ENCODE results near the gene SPTB.

Gene SPTB

DNA sequence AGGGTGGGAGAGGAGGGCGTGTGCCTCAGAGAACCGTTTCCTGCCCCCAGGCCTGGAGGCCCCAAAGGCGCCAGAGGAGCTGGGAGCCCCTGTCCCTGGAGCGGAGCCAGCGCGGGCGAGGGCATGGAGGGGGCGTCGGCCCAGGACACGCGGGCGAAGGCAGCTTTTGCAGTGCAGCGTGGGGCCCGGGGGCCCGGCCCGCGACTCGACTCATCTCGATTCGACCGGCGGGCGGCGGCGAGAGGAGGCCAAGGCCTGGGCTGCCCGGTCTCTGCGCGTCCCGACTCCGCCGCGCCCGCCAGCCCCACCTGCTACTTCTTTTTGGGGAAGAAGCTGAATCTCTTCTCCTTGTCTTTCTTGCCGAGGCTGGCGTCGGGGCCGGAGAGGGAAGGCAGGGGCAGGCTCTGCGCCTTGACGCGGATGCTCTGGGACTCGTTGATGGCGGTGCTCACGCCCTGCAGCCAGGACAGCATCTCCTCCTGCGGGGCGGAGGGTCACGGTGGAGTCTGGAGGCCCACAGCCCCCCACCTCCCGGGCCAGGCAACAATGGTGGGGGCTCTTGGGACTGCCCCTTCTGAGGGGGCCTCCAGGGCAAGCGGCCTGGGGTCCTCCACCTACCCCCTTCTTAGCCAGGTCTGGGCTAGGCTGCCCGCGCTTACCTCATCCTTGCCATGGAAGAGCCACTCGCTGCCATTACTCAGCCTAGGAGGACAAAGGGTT lies 130.6 kb downstream of the SPTB start:
- no peak for DNase-seq (ENCODE audit: low spot score)

DNA sequence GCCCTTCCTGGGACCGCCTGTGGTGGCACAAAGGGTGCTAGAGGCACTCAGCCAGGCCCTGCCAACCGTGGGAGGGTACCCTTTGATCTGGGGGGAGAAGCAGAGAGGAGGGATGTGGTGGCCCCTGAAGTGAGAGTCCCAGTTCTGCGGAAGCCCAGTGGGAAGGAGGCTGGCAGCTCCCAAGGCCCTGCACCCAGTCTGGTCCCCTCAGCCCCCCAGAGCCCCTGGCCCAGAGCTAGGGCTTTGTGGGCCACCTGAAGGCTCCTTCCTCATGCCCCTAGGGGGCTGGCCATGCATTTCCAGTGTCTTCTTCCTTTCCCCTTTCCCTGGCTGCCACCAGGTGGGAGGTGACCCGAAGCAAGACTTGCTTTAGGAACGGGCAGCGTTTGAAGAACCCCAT lies 131.2 kb downstream of the SPTB start:
- no peak for DNase-seq (ENCODE audit: low spot score)

DNA sequence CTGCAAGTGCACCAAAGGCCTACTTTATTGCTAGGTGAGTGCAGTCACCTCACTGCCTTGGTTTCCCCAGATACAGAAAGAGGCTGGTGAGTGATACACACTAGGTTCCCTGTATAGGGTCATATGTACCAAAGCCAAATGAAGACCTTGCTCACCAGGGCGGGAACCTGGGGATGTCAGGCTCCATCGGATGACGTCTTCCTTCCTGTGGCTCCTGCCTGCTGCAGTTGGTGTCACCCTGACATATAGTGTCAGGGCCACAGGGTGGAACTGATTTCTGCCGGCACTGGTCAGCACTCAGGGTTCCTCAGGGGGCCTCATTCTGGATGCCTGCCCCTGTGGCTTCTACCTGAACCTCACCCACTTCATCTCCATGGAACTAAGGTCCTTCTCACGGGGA lies 132.4 kb downstream of the SPTB start:
- no peak for DNase-seq (ENCODE audit: low spot score)

DNA sequence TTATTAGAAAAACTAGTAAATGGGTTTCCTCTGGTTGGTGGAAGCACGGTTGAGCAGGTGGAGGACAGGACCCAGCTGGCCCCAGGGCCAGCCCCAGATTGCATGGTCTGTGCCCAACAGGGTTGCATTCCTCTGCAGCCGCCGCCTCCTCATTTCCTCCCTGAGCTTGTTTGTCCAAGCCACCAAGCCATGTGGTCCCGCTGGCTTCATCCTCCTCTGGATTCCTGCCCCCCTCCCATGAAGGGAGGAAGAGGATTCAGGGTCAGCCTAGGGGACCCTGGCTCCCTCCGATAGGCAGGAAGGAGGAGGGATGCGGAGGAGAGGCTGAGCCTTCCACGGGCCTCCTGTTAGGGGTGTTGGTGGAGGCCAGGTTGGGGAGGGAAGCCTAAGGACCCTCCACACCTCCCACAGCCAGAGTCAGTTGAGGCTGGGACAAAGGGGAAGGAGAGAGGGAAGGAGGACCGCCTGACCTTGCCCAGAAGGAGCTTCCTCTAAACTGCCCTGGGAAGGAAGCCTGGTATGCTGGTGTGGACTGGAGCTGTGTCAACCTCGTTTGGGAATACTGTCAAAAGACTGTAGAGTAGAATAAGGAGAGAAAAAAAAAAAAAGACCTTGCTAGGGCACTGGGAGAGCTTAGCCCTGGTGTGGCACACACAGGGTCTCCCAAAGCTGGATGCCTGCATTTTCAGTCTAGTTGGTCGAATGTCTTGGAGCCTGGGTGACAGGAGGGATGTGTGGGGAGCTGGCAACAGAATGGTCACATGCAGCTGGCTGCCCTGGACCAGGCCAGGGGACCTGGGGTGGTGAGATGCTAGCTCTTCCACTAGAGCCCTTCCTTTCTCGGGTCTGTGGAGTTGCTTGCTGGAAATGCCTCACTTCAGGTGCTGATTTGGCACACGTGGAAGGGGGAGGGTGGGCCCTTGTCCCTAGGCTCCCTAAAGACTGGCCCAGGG lies 133.1 kb downstream of the SPTB start:
- DNase-seq (ENCODE audit: low spot score) = peak; percentile 39

DNA sequence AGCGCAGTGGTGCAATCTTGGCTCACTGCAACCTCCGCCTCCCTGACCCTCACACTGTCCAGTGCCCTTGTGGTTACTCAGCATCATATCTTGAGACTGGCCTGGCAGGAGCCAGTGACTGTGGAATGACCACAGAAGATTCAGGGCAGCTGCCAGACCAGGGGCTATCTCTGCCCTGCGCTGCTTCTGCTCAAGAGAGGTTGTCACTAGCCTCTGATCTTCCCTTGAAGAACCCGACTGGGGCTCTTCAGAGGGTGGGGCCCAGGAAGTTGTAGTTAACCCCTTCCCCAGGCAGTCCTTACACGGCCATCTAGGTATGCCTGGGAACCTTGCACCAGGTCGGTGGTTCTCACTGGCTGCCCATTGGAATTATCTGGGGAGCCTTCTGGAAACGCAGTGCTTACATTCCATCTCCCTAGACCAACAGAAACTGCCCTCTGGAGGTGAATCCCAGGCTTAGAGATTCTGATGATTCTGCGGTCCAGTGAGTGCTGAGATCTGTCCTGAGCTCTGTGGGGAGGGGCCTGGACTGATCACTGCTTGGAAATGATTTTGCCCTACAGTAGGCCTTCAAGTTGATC lies 134.1 kb downstream of the SPTB start:
- peak; percentile 76 for DNase-seq (ENCODE audit: low spot score)

DNA sequence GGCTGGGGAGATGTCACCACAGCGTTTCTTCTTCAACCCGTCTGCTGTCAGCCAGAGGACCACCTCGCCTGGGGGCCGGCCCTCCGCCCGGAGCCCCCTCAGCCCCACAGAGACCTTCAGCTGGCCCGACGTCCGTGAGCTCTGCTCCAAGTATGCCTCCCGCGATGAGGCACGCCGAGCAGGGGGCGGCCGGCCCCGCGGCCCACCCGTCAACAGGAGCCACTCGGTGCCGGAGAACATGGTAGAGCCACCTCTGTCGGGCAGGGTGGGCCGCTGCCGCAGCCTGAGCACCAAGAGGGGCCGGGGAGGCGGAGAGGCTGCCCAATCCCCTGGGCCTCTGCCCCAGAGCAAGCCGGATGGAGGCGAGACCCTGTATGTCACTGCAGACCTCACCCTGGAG lies 136.6 kb downstream of the SPTB start:
- no peak for DNase-seq (ENCODE audit: low spot score)

DNA sequence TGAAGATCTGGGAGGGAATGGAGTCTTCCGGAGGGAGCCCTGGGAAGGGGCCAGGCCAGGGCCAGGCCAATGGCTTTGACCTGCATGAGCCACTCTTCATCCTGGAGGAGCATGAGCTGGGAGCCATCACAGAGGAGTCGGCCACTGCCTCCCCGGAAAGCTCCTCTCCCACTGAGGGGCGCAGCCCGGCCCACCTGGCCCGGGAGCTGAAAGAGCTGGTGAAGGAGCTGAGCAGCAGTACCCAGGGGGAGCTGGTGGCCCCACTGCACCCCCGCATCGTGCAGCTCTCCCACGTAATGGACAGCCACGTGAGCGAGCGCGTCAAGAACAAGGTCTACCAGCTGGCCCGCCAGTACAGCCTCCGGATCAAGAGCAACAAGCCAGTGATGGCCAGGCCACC lies 137.7 kb downstream of the SPTB start:
- no peak for DNase-seq (ENCODE audit: low spot score)

DNA sequence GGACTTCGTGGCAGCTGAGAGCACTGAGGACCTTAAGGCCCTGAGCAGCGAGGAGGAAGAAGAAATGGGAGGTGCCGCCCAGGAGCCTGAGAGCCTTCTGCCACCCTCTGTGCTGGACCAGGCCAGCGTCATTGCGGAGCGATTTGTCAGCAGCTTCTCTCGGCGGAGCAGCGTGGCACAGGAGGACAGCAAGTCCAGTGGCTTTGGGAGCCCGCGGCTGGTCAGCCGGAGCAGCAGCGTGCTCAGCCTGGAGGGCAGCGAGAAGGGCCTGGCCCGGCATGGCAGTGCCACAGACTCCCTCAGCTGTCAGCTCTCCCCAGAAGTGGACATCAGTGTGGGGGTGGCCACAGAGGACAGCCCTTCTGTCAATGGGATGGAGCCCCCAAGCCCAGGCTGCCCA lies 138.5 kb downstream of the SPTB start:
- DNase-seq (ENCODE audit: low spot score) = no peak

DNA sequence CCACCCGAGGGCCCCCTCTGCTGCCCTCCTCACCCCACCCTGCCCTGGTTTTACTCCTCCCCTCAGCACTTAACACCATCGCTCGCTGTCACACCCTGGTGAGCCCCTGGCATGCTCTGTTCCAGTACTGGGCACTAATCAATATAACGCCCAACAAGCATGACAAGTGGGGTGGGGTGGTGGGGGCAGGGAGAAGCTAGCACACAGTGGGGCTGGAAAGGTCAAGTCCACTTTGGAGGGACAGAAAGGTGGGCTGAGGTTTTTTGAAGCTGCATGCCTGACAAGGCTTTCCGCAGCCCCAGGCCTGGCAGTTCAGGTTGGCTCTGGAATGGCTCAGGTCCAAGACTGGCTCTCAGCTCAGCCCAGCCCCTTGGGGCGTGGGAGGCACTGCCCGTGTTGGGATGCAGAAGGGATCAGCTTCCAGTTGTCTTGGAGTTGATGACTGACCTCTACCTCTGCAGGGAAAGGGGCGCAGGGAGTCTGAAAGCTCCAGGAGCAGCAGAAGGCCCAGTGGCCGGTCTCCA lies 141.4 kb downstream of the SPTB start:
- DNase-seq (ENCODE audit: low spot score) = no peak

DNA sequence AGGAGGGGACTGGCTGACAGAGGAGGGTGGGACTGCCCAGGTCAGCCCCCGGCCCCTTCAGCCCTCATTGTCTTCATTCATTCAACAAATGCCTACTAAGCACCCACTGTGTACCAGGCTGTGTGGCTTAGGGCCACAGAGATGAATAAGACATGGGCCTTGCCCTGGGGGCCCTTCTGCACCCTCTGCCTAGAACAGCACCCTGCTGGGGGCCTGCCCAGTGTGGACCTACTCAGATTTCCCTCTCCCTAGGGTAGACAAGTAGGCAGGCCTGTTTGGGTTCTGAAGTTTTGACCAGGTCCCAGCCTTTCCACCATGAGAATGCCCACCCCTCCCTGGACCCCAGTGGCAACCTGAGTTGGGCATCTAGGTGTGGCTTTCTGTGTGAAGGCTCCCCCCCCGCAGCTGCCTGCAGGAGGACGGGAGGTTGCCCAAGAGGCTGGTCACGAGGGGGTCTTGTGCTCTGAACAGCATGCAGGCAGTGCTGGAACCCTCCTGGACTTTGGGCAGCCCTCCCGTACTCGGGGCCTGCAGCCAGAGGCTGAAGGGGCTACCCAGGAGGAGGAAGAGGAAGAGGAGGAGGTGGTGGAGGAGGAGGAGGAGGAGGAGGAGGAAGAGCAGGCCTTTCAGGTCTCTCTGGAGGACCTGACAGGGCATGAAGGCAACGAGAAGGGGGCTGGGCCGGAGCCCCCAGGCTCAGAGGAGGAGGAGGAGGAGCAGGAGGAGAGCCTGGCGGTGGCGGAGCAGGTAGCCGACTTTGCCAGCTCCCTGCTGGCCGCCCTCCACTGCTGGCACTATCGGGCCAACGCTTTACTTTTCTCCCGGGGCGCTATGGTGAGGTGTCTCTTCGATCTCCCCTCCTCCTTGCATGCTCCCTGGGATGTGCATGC lies 142.1 kb downstream of the SPTB start:
- DNase-seq (ENCODE audit: low spot score) = no peak

DNA sequence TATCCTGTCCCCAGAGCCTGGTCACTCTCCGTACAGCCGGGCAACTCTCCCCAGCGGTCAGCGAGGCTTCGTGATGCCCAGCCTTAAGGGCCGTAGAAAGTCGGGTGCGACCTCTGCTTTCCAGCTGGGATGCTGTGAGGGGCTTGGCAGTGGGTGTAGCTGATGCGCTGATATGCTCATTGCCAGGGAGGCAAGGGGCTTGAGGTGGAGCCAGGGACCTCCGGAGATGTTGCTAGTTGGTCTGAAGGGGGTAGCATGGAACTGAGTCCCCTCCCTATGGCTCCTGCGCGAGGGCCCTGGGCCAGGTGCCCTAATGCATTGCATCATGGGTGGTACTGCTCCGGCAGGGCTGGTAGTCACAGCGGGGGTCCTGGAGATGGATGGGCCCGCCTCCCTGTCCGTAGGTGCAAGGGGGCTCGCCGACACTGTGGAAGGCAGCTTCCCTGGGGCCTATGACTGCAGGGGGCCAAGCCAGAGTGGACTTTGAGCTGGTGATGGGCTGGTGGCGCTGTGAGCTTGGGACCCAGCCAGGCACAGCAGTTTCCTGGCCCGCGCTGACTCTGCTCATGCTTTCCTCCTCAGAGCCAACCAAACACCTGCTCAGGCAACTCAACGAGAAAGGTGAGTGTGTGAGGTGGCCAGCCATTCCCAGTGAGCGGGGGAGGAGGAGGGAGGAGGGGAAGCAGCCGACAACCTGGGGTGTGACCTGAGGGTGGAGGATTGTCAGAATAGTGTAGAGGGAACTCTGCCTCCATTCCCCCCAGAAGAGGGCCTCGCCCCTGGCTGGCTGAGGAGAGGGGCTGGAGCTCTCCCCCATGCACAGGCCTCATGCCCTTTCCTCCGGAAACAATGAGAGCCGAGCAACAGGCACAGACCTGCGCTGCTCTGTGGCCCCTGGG lies 143.2 kb downstream of the SPTB start:
- no peak for DNase-seq (ENCODE audit: low spot score)

DNA sequence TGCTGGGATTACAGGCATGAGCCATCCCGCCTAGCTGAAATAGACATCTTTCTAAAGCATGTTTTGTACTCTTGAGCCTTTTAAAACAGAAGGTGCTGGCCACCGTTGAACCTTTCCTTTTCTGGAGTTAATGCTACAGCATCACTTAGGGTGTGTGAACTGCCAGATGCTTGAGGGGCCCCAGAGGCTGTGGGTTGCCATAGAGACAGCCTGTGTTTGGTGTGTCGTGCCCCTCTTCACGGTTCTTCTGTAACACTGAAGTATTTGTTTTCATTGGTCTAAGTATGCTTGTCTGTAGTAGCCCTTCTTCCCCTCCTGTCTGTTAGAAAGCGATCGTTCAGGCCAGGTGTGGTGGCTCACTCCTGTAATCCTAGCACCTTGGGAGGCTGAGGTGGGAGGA lies 144.7 kb downstream of the SPTB start:
- no peak for DNase-seq (ENCODE audit: low spot score)

DNA sequence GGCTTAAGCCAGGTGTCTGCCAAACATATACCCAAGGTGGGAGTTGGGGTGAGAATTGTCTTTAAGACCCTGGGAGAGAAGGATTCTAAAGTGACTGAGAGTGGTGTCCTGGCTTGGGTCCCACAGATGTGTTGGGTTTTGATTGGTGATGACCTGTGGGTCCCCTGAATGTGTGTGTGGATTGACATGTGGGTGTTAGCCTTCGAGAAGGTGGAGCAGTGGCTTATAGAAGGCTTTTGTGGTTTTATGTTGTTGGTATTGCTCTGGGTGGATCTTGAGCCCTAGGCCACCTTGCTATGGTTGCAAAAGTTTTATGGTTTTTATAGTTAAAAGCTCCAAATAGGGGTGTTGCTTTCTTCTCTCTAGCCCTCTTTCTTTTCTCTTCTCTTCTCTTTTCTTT lies 145.8 kb downstream of the SPTB start:
- DNase-seq (ENCODE audit: low spot score) = no peak

DNA sequence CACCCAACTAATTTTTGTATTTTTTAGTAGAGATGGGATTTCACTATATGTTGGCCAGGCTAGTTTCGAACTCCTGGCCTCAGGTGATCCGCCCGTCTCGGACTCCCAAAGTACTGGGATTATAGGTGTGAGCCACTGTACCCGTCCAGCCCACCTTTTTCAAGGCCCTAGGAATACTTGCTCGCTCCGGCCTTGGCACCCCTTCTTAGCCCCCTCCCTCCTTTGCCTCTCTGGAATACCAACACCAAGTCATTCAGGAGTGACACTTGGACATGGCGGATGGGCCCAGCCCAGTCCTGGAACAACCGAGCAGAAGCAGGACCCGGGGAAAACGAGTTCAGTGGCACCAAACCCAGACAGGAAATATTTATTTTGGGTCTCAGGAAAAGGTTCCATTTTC lies 146.4 kb downstream of the SPTB start:
- DNase-seq (ENCODE audit: low spot score) = no peak

DNA sequence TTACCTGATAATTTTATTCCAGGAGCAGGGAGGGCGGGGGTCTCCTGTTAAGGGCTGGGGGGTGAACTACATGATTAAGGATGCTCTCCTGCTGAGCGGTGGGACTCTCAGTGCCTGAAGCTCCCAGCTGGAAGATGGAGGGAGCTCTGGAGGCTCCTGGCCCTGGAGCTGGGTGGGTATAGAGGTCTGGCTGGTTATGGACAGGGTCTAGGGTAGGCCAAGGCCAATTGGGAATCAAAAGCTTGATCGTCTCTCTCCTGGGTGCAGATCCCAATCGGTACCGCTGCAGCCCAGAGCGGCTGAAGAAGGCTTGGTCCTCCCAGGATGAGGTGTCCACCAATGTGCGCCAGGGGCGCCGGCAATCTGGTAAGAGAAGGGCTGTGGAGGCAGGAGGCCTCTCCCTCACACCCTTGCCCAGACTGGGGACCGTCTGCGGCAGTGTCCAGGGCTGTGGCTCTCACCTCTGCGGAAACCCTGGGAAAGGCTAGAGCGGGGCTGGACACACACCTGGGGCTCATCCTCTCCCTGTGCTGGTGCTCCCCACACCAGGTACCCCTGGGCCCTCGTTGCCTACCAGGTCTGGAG lies 147.1 kb downstream of the SPTB start:
- DNase-seq (ENCODE audit: low spot score) = no peak

DNA sequence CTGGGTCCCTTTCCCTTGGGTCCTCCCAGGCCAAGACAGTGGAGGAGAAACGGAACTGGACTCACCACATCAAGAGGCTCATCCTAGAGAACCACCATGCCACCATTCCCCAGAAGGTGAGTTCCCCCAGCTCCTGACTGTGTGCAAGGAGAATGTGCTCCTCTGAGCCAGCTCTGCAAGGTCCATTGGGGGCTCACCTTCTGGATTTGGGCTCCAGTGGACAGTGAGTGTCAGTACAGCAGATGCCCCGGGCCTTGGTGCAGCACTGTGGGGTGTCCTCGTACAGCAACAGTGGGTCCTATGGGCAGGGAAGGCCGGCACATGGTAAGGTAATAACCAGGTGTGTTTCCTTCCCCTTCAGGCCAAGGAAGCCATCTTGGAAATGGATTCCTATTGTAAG lies 147.6 kb downstream of the SPTB start:
- no peak for DNase-seq (ENCODE audit: low spot score)

DNA sequence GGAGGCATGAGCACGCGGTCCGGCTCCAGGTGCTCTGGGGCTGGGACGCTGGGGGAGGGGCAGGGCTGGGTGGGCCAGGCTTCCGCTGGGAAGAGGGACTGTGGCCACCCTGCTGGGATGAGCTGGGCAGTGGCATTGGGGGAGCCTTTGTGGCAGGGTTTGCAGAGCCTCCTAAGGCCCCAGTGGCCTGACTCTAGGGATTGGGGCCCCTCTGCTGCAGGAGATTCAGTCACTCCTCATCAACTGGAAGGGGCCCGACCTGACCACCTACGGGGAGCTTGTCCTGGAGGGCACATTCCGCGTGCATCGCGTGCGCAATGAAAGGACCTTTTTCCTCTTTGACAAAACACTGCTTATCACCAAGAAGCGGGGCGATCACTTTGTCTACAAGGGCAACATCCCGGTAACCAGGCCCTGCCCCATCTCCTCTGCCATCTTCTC lies 148.5 kb downstream of the SPTB start:
- DNase-seq (ENCODE audit: low spot score) = no peak

DNA sequence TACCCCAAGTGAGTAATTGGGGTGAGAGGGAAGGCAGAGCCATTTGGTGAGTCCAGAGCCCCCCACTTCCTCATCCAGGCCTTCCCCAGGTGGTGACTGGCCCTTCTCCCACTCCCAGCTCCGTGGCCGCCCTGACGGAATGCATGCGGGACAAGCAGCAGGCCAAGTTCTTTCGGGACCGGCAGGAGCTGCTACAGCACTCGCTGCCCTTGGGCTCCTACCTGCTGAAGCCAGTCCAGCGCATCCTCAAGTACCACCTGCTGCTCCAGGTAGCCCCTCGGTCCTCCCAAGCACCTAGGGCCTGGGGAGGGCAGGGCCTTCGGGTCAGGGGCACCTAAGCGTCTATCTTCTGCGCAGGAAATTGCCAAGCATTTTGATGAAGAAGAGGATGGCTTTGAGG lies 149.0 kb downstream of the SPTB start:
- no peak for DNase-seq (ENCODE audit: low spot score)

DNA sequence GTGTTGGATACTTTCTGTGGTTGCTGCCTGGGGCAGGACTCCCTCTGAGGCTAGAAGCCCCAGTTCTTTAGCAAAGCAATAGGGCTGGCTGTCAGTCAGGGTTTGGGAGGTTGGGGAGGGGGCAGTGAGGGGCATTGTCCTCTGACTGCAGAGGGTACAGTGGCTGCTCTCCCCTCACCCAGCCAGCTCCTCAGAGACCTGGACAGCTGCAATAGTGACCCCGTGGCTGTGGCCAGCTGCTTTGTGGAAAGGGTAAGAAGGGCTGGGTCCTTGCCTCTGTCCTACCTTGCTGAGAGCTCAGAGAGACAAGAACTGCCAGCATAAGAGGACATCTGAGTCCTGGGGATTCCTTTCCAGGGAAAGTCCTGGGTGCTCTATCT lies 149.7 kb downstream of the SPTB start:
- DNase-seq (ENCODE audit: low spot score) = no peak

DNA sequence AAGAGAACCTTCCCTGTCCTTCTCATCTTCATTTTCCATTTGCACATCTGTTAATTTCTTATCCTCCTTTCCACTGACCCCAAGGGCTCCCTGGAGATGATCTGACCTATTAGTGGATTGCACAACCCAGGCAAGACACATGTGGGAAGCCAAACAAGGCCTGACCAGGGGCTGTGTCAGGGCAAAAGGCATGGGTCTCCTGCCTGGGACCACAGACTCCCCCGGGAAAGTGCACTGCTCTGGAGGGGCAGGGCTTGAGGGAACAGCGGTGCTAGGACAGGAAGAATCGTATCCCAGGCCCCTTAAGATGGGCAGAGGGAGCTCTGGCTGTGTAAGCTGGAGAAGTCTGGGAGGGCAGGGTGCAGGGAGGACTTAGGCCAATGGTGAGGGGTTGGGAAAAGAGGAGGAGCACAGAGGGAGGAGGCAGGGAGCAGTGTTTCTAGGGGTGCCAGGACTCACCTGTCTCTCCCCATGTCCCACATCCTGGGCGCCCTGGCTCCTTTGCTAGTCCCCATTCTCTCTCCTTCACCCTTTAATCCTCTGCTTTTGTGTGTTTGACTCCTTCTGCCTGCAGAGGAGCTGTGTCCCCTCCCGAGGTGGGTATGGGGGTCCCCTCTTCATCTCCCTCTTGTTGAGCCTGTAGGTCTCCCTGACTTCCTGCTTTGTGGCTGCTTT lies 150.2 kb downstream of the SPTB start:
- no peak for DNase-seq (ENCODE audit: low spot score)
